GM23338 (cell line): ENCODE measurements around the gene LCE1F.

ENCODE experiments used
- EZH2 ChIP-seq: fragments of 200-600 bp; sonication (generic); IDR thresholded peaks from one replicate; pipeline ENCODE4 v1.8.0; 2017; ENCODE audit warnings: antibody characterized with exemption, mild to moderate bottlenecking, low read depth; ENCODE audit not compliant: unreplicated experiment
- POLR2AphosphoS5 ChIP-seq: IDR thresholded peaks from 2 replicates; pipeline ENCODE4 v1.6.1; 2016; ENCODE audit warnings: antibody characterized with exemption, low read depth
- TF ChIP-seq, protein P1 (sequence below), 2 experiments: fragments of 200-600 bp in 1 of 2; sonication (generic) in 1 of 2; conservative IDR thresholded peaks; 2 replicates each; pipeline versions ENCODE4 v1.5.1 to v1.6.1; 2016 to 2017; ENCODE audit warnings: antibody characterized with exemption in 2 of 2, low read depth in 2 of 2, mild to moderate bottlenecking in 2 of 2, moderate library complexity in 1 of 2

DNA sequence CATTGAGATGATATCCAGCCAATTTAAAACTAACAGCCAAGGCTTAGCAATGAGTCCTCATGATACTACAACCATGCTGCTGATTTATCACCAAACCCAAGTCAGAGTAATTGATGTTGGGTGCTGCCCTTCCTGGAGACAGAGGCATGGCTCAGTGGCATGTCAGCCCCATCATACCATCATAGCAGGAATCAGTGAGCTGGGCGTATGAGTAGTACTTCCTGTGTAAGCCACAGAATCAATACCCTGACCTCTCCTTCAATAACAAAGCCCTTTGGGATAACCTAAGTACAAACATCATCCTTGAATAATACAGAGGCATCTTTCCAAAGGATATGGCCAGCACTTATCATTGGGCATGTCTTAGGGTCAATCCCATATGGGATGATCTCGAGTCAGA lies 8.2 kb downstream of the LCE1F start:
- TF ChIP-seq, protein P1, sequence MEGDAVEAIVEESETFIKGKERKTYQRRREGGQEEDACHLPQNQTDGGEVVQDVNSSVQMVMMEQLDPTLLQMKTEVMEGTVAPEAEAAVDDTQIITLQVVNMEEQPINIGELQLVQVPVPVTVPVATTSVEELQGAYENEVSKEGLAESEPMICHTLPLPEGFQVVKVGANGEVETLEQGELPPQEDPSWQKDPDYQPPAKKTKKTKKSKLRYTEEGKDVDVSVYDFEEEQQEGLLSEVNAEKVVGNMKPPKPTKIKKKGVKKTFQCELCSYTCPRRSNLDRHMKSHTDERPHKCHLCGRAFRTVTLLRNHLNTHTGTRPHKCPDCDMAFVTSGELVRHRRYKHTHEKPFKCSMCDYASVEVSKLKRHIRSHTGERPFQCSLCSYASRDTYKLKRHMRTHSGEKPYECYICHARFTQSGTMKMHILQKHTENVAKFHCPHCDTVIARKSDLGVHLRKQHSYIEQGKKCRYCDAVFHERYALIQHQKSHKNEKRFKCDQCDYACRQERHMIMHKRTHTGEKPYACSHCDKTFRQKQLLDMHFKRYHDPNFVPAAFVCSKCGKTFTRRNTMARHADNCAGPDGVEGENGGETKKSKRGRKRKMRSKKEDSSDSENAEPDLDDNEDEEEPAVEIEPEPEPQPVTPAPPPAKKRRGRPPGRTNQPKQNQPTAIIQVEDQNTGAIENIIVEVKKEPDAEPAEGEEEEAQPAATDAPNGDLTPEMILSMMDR (conservative IDR thresholded peaks at IDR 0.05; ENCODE audit: low read depth in 2 of 2) = no peak
- TF ChIP-seq POLR2AphosphoS5 (no peak), EZH2 (no peak)
